Middle frontal gyrus (tissue), 1 donor: Measurements from ENCODE around the gene KRT86.
"Not testable (repeated sequence)": the region's sequence is repeated elsewhere in the genome, so short reads cannot be mapped to it uniquely, and the experiment has no call there.

Source experiments
- DNase-seq: peaks from one replicate; pipeline ENCODE4 v3.0.0-alpha.2; 2015; ENCODE audit warnings: low spot score; ENCODE audit errors: extremely low spot score

KRT86 gene

DNA sequence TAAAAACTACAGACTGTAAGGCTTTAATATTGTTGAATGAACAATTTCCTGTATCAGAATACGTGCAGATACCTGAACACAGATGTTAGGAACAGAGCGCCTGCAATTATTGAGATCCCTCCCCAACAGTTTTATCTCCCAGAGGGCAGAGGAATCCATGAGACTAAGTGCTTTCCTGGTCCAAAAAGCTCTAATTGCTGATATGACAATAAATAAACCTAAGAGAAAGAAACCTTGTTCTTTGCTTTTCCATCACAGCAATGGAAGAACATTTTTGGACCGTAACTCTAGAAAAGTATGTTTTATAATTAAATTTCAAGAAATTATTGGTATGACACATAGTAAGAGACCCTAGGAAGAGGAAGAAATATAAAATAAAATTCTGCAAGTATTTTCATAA, 59.7 kb downstream of the KRT86 start:
- no peak for DNase-seq

DNA sequence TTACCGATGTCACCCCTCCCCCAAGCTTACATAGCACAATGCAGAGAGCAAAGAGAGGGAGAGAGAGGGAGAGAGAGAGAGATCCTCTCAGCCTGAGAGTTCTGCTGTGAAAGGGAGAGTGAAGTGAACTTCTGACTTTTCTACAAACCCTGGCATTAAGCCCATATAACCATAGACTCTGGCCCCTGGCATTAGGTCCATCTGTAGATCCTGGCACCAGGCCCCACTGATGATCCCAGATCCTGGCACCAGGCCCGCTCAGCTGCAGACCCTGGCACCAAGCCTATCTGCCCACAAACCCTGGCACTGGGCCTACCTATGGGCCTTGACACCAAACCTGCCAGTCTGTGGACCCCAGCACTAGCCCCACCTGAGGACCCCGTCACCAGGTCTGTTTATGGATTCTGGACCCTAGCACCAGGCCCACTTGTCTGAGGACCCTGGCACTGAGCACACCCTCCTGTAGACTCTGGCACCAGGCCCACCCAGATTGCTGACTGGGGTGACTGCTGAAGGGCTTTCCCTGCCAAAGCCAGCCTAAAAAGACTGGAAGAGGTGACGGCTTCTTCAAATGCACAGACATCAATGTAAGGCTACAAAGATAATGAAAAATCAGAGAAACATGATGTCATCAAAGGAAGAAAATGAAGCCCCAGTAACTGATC, 61.3 kb downstream of the KRT86 start:
- no peak for DNase-seq

DNA sequence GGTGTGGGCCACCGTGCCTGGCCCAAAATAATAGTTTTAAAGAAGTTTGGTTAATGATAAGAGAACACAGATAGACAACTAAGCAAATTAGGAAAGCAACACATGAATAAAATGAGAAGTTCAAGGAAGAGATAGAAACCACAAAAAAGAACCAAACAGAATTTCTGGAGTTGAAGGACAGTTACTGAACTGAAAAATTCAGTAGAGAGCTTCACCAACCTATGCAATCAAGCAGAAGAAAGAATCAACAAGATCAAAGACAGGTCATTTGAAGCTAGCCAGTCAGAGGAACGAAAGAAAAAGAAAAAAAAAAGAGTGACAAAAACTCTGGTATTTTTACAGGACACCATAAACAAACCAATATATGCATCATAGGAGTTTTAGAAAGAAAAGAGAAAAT, 62.2 kb downstream of the KRT86 start:
- no peak for DNase-seq

DNA sequence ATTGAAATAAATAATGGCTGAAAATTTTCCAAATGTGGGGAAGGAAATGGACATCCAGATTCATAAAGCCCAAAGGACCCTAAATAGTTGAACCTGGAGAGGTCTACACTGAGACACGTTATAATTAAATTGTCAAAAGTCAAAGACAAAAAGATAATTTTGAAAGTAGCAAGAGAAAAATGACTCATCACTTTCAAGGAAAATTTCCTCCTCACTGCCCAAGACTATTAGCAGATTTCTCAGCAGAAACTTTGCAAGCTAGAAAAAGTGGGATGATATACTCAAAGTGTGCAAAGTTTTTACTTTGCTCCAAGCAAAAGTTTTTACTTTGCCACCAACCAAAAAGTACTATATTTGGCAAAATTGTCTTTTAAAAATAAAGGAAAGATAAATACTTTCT, 62.6 kb downstream of the KRT86 start:
- no peak for DNase-seq

DNA sequence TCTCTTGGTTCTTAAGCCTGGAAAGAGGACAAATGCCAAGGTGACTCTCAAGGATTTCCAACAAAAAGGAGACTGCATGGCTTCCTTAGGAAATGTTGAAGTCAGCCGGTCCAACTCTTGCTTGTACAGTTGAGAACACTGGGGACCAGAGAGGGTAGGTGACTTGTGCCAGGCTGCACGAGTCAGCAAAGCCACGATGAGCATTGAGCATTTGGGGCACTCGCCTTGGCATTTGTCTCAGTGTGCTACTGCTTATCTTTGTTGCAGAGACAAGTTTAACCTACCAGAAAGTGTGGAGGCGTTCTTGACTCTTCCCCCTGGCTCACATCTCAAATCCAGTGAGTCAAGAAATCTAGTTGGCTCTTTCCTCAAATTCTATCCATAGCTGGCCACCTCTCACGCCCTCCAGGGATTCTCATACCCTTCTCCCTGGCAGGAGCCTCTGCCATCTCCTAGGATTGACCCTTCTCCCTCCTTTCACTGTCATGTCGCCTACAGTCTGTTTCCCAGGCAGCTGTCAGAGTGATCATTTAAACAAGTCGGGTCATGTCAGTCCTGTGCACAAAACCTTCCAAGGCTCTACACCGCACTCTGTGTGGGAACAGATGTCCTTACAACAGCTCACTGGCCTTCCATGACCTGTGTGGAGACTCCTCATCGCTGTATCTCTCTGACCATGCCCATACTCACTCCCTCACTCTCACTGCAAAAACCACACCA, 64.0 kb downstream of the KRT86 start:
- no peak for DNase-seq

DNA sequence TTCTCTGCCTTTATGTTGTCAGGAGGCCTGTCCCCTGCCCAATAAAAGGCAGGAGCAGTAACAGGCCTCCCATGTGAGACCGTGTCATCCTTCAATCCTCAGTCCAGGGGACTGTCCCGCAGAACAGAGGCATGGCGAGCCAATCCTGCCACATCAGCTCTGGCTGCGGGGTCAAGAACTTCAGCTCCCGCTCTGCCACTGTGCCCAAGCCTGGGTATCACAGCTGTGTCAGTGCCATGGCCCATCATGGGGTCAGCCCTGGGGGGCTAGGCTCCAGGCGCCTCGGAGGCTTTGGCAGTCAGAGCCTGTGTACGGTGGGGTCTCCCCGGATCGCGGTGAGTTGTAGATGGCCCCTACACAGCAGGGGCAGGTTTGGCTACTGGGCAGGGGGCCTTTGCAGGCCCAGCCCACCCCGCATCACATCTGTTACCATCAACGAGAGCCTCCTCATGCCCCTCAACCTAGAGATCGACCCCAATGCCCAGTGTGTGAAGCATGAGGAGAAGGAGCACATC, 66.7 kb downstream of the KRT86 start:
- no peak for DNase-seq

DNA sequence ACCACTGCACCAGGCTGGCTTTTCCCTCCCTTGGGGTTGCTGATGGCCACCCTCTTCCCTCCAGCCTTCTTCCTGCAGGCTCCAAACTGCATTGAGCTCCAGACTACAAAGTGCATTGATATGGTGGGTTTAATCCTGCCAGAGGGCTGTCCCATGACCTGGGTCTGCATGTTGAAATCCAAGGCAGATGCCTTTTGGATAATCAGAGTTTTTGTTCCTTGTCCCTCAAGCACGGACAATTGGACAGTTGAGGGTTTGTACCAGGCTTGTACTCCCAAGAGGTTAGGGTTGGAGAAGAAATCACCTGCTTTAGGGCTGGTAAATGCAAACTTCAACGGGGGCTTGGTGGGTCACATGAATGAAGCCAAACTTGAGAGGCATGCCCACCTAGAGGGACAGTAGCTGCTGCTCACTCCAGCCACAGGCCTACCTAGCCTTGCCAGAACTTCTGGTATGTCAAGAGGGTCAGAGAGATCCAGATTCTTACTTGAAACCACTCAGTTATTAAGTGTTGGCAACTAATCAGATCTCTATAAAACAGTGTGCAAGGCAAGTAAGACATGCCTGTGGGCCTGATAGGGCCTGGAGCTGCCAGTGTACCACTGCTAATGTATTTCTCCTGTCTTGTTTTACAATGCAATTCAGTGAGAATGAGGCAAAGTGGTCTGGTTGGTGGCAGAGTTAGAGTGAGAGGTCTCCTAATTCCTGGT, 68.5 kb downstream of the KRT86 start:
- no peak for DNase-seq

DNA sequence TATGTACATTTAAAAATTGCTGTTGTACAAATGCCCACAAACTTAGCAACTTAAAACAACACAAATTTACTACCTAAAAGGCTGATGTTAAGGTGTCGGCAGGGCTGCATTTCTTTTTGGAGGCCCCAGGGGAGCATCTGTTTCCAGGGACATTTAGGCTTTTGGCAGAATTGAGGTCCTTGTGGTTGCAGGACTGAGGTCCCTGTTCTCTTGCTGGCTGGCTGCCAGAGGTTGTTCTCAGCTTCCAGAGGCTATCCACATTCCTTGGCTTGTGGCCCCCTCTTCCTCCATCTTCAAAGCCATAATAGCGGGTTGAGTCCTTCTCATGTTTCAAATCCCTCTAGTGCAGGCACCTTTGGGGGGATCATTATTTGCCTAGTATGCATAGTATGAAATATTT, 69.1 kb downstream of the KRT86 start:
- no peak for DNase-seq

DNA sequence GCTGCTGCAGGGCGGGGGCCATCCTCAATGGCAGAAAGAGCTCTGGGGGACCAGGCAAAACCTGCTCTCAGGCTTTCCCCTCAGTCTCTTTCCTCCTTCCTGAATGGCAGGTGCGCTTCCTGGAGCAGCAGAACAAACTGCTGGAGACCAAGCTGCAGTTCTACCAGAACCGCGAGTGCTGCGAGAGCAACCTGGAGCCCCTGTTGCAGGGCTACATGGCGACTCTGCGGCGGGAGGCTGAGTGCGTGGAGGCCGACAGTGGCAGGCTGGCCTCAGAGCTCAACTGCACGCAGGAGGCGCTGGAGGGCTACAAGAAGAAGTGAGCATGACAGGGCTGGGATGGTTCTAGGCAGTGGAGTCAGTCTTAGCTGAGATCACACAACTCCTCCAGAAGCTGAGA, 69.7 kb downstream of the KRT86 start:
- no peak for DNase-seq

DNA sequence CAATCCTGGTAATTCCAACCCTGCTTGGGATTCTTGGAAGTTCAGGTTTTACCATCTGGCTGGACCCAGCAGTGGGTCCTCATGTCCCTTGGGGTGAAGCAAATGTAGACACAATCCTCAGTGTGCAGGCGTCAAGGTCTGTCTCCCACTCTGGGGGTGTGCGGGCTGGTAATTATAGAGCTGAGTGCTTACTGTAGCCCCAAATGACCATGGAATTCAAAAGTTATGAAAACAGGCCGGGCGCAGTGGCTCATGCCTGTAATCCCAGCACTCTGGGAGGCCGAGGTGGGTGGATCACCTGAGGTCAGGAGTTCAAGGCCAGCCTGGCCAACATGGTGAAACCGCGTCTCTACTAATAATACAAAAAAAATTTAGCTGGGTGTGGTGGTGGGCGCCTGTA, 70.6 kb downstream of the KRT86 start:
- not testable (repeated sequence) for DNase-seq

DNA sequence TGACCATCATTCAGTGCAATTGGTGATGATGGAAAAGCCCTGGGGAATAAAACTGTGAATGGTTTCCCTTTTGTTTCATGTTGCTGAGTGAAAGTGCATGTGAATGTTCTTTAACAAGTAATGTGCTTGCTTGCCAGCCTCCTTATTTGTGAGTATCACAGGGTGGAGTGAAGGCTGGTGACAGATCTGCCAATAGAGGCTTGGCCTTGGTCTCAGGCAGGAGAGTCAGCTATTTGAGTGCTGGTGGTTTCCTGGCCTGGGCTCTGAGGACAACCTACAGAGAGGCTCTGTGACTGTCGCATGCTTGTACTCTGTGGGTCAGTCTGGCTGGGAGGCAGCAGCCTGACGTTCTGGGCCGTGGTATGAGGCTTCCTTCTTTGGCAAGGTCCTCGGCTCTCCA, 72.1 kb downstream of the KRT86 start:
- no peak for DNase-seq

DNA sequence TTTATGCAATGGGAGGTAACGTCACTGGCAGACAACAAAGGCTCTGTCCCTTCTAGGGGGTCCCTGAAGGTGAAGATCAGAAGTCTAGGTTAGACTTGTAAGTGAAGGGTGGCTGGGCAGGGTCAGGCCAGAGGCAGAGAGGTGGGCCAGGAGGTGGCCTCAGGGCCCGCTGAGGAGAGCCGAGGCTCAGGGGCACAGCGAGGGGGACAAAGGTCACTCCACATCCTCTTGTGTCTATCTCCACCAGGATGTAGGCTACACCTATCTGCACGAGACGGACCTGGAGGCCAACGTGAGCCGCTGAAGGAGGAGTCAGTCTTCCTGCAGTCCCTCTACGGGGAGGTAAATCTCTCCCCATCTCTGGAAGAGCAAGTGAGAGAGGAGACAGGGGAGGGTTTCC, 72.6 kb downstream of the KRT86 start:
- no peak for DNase-seq

DNA sequence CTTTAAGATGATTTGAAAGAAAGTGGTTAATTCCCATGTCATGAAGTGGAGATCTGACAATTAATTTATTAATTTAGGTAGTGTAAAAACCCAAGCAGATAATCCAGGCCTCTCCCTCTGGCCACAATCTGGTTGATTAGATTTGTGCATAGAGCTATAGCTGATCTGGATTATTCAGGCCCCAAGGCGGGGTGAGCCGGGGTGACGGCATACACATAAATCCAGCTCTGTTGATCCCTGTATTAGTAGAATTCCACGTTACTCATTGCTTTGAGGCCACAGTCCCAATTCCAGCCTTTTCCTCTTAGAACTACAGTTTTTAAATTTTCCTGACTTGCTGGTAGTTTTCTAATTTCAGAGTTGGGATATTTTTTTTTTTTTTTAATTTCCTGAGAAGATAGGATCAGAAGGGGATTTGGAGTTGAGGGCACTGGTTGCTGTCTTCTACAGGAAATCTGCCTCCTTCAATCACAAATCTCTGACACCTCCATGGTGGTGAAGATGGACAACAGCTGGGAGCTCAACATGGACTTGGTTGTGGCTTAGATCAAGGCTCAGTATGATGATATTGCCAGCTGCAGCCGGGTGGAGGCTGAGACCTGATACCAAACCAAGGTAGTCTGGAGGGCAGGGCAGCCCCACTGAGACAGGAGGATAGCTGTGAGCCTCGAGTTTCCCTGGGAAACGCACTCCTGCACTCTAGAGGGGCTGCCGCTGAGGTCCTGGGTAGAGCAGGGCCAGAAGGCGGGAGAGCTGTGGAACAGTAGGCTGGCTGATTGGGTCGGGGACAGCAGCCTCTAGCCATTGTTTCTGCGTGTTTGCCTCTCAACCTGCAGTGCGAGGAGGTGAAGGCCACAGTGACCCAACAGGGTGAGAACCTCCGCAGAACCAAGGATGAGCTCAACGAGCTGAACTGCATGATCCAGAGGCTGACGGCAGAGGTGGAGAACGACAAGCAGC, 73.4 kb downstream of the KRT86 start:
- DNase-seq = no peak

DNA sequence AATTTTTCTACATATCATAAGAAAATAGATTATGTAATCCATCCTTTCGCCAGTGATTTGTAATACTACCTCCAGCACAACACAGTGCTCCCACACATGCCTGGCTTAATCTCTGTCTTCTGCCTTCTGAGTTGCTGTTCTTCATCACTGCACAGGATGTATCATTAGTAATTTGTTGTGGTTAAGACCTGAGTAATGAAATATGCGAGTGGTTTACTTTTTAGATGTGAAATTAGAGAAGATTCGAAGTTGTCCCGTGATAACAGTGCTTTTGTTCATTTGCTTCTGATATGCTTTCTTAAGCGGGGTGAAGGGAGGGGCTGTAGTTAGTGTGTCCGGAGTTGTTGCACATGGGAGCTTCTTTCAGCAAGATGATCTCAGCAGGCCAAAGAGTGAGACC, 74.8 kb downstream of the KRT86 start:
- no peak for DNase-seq

DNA sequence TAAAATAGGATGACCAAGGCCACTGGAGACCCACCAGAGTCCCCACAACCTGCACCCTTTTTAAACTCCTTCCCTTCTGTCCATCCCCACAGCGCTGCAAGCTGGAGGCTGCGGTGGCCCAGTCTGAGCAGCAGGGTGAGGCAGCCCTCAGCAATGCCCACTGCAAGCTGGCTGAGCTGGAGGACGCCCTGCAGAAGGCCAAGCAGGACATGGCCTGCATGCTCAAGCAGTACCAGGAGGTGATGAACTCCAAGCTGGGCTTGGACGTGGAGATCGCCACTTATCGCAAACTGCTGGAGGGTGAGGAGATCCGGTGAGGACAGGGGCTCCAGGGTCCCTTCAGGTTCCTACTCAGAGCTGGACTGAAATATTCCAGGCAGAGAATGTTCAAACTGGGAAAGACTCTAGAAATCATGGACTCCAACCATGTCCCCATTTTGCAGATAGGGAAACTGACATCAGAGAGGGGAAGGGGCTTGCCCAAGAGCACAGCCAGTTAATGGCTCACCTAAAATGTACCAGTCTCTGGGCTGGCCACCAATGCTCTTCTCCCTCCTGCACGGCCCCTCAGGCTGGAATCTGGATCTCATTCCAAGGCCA, 75.7 kb downstream of the KRT86 start:
- DNase-seq = no peak

DNA sequence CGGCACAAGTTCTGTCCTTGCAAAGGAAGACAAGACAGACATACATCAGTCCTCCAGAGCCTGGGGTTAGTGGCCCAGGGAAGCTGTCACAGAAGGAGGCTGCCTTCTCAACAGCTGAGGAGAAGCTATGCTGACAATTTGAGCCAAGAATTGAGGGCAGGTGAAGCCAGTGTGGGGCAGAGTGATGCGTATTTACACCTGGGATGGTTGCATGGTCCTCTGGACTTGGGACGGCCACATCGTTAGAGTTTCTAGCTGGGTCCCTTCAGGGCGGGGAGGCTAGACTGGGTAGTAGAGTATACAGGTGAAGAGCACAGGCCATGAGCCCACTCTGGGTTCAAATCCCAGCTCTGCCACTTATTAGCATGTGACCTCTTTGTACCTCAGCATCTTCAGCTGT, 76.3 kb downstream of the KRT86 start:
- no peak for DNase-seq

DNA sequence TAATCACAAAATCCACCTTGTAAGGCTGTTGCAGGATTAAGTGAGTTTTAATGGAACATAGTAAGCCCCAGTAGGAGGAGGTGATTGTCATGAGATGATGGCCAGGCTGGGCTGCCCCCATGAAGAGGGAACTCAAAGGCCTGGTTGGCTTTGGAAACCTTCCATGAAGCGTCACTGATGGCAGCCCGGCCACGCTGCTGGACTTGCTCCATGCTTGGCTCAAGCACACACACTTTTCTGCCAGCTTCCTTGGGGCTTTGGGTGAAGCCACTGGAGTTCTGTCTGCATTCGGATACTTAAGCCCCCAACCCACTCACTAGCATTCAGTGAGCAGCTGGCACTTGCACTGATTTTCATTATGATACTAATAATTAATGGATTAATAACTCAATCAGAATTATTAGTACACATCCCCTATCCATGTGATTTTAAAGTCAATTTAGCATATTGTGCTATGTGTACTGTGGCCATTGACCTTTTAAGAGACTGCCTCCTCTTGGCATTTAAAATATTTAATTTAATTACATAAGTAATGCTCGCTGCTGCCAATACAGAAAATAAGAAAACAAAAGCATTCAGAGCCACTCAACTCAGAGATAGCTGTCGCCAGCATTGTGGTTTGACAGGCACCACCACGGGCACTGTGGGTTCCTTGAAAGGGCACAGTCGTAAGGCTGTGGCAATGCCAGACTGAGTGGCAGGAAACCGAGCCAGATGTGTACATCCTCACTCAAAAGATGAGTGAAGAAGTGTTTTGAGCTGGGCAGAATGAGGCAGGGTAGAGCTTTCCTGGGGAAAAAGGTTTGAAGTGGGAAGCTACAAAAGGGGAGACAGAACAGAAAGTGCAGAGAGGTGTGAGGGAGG, 77.0 kb downstream of the KRT86 start:
- DNase-seq = no peak

DNA sequence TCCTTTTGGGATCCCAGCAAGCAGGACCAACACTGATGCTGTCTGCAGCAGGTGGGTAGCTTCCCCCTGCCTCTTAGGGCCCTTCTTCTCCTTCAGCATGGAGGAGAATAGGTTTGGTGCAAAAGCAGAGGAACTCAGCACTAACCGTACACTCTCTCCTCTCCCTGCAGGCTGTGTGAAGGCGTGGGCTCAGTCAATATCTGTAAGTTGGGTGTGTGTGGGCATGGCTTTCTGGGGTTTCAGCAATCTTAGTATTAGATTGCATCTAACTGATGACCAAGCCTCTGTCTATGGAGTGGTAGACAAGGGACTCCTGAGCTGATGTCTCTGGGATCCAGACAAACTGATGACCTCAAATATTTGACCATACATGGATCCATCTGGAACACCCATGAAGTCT, 78.5 kb downstream of the KRT86 start:
- DNase-seq = no peak

DNA sequence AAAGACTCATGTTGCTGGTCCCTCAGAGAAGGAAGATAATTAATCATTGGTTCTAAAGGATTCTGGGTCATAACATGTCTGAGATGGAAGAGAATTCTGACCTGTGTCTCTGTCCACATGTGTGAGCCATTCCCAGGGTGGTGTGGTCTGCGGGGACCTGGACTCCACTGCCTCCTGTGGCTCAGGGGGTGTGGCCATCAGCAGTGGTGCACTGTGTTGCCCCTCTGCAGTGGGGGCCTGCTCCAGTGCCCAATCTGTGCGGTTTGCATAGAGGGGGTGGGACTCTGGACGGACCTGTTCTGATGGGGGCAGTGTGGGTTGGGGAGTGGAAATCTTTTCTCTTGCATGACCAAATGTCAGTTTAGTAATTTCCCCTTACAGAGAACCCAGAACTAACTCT, 79.3 kb downstream of the KRT86 start:
- DNase-seq = no peak

DNA sequence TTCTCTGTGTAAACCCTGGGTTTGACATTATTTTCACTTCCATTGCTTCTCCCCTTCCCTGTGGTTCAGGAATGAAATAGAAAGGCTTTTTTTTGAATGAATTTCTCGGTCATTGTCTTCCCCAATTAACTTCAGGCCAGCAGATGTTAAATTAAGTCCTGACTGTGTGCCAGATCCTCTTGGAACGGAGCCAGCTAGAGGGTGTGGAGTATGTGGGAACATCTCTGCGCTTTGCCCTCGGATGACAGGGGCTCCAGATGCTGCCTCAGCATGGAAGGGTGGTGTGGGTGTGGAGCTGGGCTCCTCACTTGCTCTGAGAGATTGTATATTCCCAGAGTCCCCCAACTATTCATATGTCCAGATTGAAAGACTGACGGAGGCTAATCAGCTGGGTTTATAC, 79.8 kb downstream of the KRT86 start:
- DNase-seq = no peak
